GM20000 (cell line): Measurements from ENCODE around the gene TLK1.

Source experiments
- DNase-seq: peaks from one replicate; pipeline ENCODE4 v3.0.0; 2012; ENCODE audit warnings: low spot score
- CTCF ChIP-seq: IDR thresholded peaks from 2 replicates; pipeline ENCODE4 v1.5.1; 2012; ENCODE audit warnings: mild to moderate bottlenecking, control low read depth; ENCODE audit errors: extremely low read depth, missing control alignments

The TLK1 gene

DNA sequence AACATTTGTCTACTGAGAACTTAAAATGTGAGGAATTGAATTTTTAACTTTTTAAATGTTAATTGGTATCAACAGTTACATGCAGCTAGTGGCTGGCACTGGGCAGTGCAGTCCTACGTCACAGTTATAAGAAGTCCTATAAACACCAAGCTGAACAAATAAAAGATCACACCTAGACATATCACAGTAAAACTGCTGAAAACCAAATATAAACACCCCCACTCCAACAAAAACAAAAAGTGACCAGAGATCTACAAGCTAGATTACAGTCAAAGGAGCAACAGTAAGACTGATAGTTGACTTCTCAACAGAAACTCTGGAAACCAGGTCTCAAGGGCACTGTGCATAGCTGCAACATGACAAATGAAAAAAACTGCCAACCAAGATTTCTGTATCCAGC is 19.4 kb downstream of the TLK1 start:
- TF ChIP-seq CTCF = no peak
- DNase-seq = no peak

DNA sequence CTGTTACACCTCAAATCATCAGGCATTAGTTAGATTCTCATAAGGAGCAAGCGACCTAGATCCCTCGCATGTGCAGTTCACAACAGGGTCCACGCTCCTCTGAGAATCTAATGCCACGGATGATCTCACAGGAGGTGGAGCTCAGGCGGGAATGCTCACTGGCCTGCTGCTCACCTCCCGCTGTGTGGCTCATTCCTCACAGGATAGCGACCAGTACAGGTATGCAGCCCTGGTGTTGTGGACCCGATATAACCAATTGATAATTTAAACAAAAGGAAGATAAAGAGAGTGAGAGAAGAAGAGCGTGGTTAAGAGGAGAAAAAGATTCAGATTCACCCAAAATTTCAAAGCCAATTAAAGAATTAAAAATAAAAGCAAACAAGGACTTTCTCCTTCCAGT is 20.8 kb downstream of the TLK1 start:
- no peak for DNase-seq
- no peak for TF ChIP-seq CTCF

- TF ChIP-seq CTCF = no peak
- DNase-seq = peak; percentile 20
These were observed 24.7 kb downstream of the TLK1 start for GRCh38 chr2:171136024-171136423.

DNA sequence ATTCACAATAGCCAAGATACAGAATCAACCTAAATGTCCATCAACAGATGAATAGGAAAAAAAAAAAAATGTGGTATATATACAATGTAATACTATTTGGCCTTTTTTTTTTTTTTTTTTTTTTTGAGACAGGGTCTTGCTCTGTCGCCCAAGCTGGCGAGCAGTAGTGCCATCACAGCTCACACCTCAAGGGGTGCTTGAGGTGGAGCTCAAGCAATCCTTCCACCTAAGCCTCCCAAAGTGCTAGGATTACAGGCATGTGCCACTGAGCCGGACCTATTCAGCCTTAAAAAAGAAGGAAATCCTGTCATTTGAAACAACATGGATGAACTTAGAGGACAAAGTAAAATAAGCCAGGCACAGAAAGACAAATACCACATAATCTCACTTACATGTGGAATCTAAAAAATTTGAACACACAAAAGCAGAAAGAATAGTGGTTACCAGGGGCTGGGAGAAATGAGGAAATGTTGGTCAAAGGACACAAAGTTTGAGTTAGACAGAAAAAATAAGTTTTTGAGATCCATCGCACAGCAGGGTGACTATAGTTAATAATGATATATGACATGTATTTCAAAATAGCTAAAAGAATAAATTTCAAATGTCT is 26.0 kb downstream of the TLK1 start:
- no peak for TF ChIP-seq CTCF
- no peak for DNase-seq

DNA sequence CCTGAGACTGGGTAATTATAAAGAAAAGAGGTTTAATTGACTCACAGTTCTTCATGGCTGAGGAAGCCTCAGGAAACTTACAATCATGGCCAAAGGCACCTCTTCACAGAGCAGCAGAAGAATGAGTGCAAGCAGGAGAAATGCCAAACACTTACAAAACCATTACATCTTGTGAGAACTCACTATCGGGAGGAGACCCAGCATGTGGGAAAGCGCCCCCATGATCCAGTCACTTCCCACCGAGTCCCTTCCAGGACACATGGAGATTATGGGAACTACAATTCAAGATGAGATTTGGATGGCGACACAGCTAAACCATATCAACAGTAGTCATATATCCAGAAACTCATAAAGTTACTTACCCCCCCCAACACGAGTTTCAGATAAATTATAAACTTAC is 28.6 kb downstream of the TLK1 start:
- no peak for DNase-seq
- TF ChIP-seq CTCF = no peak

DNA sequence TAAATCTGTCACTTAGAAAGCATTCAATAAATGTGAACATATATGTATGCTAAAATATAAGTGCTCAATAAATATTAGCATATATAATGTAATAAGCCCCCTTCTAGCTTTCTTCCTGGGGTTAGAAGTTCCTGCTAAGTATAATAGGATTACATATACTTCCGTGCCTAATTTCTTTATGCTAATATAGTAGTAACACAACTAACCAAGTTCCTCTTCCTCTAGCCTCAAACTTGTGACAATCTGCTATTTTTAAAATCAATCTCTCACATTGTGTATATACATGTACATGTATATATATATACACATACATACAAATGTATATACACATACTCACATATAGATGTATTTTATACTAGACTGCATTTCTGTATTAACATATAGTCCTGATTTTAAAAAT is 32.2 kb downstream of the TLK1 start:
- DNase-seq = no peak
- no peak for TF ChIP-seq CTCF

DNA sequence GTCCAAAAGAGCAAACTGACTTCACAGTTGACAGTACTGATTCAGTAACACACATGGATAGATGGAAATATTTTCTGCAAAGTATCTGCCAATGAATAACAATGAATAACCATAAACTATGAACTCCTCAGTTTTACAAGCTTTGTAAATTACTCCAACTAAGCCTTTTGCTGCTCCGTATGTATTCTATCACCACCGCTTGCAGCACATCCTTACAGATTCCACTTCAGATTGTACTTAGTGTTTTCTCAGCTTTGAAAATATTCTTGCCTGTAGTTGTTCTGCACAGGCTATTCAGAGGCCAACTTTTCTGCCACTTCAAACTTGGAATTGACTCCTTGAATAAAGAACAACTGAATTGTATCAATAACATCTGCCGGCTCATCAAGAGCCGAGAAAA is 36.2 kb downstream of the TLK1 start:
- no peak for TF ChIP-seq CTCF
- DNase-seq = no peak
